Breast epithelium (tissue), 4 donors: ENCODE data around the gene MYDGF. TPM values are rescaled to one million over a fixed set of nuclear protein-coding genes. Genes with fewer than 3 reads are reported as not detected.

ENCODE experiments used
- DNase-seq, 2 donors: peaks; one replicate each; pipeline ENCODE4 v3.0.0-alpha.2; 2019; ENCODE audit warnings: low spot score in 2 of 2
- H3K27ac ChIP-seq, 2 donors: fragments of 200-600 bp; sonication (generic) in 1 of 2; one replicate each; pipeline ENCODE4 v1.5.1; 2016 to 2019; ENCODE audit warnings: mild to moderate bottlenecking in 1 of 2
- H3K27me3 ChIP-seq, 2 donors: fragments of 200-600 bp; sonication (generic) in 1 of 2; one replicate each; pipeline versions ENCODE4 v1.5.1 to v1.6.0; 2017 to 2019; ENCODE audit warnings: control low read depth in 1 of 2, mild to moderate bottlenecking in 1 of 2
- H3K36me3 ChIP-seq: fragments of 200-600 bp; one replicate; pipeline ENCODE4 v1.5.1; 2019
- H3K4me1 ChIP-seq, 2 donors: fragments of 200-600 bp; sonication (generic); one replicate each; pipeline ENCODE4 v1.5.1; 2016 to 2019; ENCODE audit warnings: control low read depth in 1 of 2
- H3K4me3 ChIP-seq, 3 donors: fragments of 200-600 bp; sonication (generic); 1 replicate in 2 of 3; 2 replicates in 1 of 3; pipeline ENCODE4 v1.5.1; 2016 to 2019; ENCODE audit warnings: mild to moderate bottlenecking in 3 of 3, moderate library complexity in 2 of 3
- H3K9me3 ChIP-seq, 2 donors: fragments of 200-600 bp; sonication (generic) in 1 of 2; one replicate each; pipeline ENCODE4 v1.5.1; 2016 to 2019; ENCODE audit warnings: control low read depth in 1 of 2
- POLR2A ChIP-seq: fragments of 450-650 bp; IDR thresholded peaks from one replicate; pipeline ENCODE4 v1.6.1; 2016; ENCODE audit warnings: antibody characterized with exemption, mild to moderate bottlenecking, moderate library complexity
- POLR2AphosphoS5 ChIP-seq, 3 donors: sonication (generic); formaldehyde crosslinking; IDR thresholded peaks; one replicate each; pipeline ENCODE4 v1.6.1; 2017; ENCODE audit warnings: antibody characterized with exemption in 3 of 3
- intact Hi-C: fragments of 100-400 bp; cut with DNase I; formaldehyde crosslinking; loops from one replicate; pipeline ENCODE4 v1.15.1; 2023; ENCODE audit warnings: low total_unique reads
- total RNA-seq, 3 donors: library from RNA; depleted of rRNA; stranded (reverse); fragments of >200 nt; gene quantifications; one replicate each; pipeline ENCODE4 v1.1.0, GENCODE V29; 2016
- TF ChIP-seq, protein P1 (sequence below), 3 donors: fragments of 450-650 bp; IDR thresholded peaks; one replicate each; pipeline ENCODE4 v1.5.1; 2016 to 2017; ENCODE audit warnings: antibody characterized with exemption in 3 of 3, mild to moderate bottlenecking in 3 of 3, moderate library complexity in 3 of 3

Gene MYDGF
- total RNA-seq, 3 donors from 2014 or later = 36.3 to 55.1 (median 42.1) TPM

DNA sequence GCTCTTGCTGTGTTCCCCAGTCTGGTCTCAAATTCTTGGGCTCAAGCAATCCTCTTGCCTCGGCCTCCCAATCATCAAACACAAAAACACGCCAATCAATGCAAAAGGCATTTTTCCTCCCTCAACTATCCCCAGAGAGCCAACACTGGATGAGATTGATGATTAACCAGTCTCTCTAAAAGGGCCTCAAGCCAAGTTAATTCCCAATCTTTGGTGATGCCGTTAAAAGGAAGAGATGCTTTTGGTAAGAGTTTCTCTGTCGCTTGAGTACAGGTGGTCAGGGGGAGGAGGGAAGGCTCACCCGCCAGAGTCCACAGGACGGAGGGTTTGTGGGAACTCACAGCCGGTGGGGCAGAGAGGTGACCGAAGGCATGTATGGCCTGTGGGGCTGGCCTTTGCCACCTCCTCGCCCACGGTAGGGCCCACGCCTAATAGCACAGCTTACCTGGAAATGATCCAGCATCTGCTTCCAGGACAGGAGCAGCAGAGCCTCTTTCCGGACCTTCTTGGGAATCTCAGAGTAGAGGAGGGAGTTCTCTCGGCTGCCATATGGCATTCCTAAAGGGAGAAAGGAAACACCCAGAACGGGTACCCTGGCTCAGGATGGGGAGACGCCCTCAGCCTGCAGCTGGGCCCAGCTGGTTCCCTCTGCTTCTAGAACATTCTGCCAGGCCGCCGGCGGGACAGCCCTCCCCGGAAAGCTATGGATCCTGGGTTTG, 35.4 kb upstream of the MYDGF start:
- Histone ChIP-seq H3K4me3 (no peak overlapping the region), H3K9me3 (no peaks in the 10 kb centered on the region), H3K27me3 (no peaks in the 10 kb centered on the region), H3K36me3 (no peaks in the 10 kb centered on the region), H3K4me1 (peaks cover 9 to 26% of the 10 kb centered on the region in 2 donors), H3K27ac (peak overlapping the region; percentile 29 to 77)
- TF ChIP-seq, protein P1, sequence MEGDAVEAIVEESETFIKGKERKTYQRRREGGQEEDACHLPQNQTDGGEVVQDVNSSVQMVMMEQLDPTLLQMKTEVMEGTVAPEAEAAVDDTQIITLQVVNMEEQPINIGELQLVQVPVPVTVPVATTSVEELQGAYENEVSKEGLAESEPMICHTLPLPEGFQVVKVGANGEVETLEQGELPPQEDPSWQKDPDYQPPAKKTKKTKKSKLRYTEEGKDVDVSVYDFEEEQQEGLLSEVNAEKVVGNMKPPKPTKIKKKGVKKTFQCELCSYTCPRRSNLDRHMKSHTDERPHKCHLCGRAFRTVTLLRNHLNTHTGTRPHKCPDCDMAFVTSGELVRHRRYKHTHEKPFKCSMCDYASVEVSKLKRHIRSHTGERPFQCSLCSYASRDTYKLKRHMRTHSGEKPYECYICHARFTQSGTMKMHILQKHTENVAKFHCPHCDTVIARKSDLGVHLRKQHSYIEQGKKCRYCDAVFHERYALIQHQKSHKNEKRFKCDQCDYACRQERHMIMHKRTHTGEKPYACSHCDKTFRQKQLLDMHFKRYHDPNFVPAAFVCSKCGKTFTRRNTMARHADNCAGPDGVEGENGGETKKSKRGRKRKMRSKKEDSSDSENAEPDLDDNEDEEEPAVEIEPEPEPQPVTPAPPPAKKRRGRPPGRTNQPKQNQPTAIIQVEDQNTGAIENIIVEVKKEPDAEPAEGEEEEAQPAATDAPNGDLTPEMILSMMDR (IDR thresholded peaks at IDR 0.05) = no peak
- TF ChIP-seq POLR2AphosphoS5 (IDR thresholded peaks at IDR 0.05) = no peak
- TF ChIP-seq POLR2A = no peak
- peak in 1 of 2 donors; percentile 56 for DNase-seq
- intact Hi-C loops = no loop called here

DNA sequence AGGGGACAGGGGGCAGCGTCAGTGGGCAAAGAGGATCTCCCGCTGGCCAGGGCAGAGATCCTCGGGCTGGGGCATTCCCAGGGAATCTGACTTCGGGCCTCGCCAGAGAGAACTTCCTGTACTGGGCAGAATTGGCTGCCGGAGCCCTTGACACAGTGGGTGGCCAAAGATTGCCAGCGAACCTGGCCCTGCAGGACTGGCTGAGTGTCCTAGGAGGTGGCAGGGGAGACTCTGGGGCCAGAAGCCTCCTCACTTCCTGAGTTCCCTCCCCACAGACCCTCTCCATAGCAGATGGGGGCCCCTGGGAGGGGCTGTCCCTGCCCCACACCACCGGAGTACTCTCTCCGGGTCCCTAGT, 34.2 kb upstream of the MYDGF start:
- Histone ChIP-seq H3K36me3 (peaks cover 10% of the 10 kb centered on the region), H3K4me1 (peaks cover 5 to 15% of the 10 kb centered on the region in 2 donors), H3K9me3 (no peaks in the 10 kb centered on the region), H3K27me3 (no peaks in the 10 kb centered on the region), H3K4me3 (no peak overlapping the region), H3K27ac (no peak overlapping the region)
- TF ChIP-seq POLR2AphosphoS5 (IDR thresholded peaks at IDR 0.05) = no peak
- no peak for TF ChIP-seq POLR2A
- TF ChIP-seq, protein P1 (IDR thresholded peaks at IDR 0.05) = no peak
- DNase-seq = no peak
- intact Hi-C loops = no loop called here

DNA sequence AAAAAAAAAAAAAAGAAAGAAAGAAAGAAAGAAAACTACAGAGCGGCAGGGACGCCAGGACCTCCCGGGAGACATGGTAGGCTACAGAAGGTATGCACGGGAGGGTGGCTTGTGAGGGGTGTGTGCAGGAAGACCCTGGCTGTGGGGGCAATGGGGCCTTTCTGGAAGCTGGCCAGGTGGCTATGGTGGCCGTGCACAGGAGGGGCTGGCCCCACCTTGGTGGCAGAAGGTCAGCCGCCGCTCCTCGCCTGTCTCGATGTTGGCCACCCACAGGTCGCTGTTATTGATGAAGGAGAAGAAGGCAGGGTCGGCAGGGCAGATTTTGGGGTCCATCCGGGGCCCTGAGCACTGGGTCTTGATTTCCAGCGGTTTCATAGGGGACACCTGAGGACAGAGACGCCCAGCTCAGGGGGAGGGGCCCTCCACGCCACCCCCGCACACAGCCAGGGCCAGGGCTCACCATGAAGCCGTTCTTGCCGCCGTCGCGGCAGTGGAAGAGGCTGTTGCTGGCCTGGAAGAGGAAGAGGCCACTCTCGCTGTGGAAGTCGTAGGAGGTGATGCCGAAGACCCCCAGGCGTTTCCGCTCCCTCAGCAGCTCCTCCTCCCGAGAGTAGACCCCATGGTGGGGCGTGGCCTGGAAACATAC, 33.7 kb upstream of the MYDGF start:
- peaks cover 10% of the 10 kb centered on the region for H3K36me3 ChIP-seq
- H3K27me3 ChIP-seq = no peaks in the 10 kb centered on the region
- no peak overlapping the region for H3K4me3 ChIP-seq
- H3K4me1 ChIP-seq = peaks cover 3 to 12% of the 10 kb centered on the region in 2 donors
- H3K27ac ChIP-seq = no peak overlapping the region
- intact Hi-C loops = no loop called here
- TF ChIP-seq POLR2AphosphoS5 (IDR thresholded peaks at IDR 0.05) = no peak
- TF ChIP-seq POLR2A = no peak
- TF ChIP-seq, protein P1 (IDR thresholded peaks at IDR 0.05) = no peak
- H3K9me3 ChIP-seq = no peaks in the 10 kb centered on the region
- DNase-seq = no peak

DNA sequence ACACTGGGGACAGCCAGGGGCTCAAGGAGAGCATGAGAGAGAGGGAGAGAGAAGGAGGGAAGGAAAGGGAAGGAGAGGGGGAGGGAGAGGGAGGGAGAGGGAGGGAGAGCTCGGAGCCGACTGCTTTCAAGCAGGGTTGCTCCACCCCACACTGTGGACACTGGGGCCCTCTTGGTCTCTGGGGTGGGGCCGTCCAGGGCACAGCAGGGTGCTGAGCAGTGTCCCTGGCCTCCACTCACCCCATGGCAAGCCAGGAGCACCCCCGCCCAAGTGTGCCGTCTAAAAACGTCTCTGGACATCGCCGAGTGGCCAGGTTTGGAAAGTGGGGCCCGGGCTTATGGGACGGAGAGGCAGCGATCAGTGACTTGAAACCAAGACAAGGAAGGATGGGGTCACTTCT, 32.6 kb upstream of the MYDGF start:
- Histone ChIP-seq H3K9me3 (no peaks in the 10 kb centered on the region), H3K36me3 (peaks cover 10% of the 10 kb centered on the region), H3K4me3 (no peak overlapping the region), H3K27ac (no peak overlapping the region), H3K4me1 (peaks cover 0 to 2% of the 10 kb centered on the region in 2 donors), H3K27me3 (no peaks in the 10 kb centered on the region)
- DNase-seq = no peak
- TF ChIP-seq, protein P1 (IDR thresholded peaks at IDR 0.05) = no peak
- intact Hi-C loops = no loop called here

DNA sequence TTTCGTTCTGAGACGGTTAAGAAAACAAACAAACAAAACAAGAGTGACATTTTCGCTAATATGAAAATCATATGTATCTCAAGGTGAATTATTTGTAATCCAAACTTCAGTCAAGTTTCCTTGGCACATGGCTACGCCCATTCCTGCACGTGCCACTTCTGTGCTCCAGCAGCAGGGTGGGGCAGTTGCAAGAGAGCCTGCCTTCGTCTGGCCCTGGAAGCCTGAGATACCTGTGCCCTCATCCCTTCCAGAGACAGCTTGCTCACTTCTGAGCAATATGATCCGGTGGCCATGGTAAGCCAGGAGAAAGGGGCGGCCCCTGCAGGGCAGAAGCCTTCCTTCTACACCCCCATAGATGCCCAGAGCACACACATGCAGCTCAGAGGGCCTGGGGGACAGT, 31.4 kb upstream of the MYDGF start:
- DNase-seq = no peak
- H3K36me3 ChIP-seq = peaks cover 10% of the 10 kb centered on the region

More for the DNA sequence above, 31.4 kb upstream of the MYDGF start:
- no peaks in the 10 kb centered on the region for H3K27me3 ChIP-seq
- H3K4me3 ChIP-seq = no peak overlapping the region
- H3K9me3 ChIP-seq = no peaks in the 10 kb centered on the region
- H3K27ac ChIP-seq = no peak overlapping the region
- H3K4me1 ChIP-seq = no peaks in the 10 kb centered on the region
- TF ChIP-seq POLR2A = no peak
- TF ChIP-seq POLR2AphosphoS5 (IDR thresholded peaks at IDR 0.05) = no peak
- TF ChIP-seq, protein P1 (IDR thresholded peaks at IDR 0.05) = no peak
- intact Hi-C loops = no loop called here
